Measurements from ENCODE around the gene CEMIP.

The CEMIP gene

DNA sequence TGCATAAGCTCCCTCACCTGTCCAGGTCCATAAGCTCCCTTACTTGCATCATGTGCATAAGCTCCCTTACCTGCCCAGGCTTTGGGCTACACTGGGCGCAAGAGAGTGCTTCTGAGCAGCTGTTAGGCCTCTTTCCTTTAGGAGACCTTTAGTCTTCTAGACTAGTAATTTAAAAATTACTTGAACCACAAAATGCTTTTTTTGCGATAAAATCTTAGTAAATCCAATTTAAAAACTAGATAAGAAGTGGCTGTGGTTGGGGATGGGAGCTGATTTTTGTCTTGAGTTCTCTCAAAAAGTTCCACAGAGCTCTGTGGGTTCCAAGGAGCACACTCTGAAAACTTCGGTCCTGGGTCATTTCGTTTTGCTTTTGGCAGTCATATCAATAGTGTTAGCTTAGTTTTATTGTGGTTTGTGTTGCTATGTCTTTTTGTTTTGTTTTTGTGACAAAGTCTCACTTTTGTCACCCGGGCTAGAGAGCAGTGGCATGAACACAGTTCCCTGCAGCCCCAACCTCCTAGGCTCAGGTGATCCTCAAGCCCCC lies 6.7 kb downstream of the CEMIP start:
- DNase-seq: no peak

DNA sequence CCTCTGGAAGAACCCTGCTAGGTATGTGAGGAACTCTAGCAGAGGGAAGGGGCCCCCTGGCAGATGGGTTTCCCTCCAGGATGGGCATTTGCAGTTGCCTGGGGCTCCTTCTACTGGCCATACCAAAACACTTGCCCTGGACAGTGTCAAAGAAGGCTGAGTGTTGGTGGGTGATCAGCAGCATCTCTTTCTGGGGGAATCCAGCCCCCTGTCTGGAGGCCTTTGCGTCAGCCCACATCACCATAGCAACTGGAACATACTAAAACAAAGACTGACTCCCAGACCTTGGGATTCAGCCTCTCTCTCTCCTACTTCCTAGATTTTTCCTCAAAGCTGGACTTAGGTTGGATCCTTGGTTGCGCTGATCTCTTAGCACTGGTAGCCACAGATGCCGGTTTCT lies 8.1 kb downstream of the CEMIP start:
- DNase-seq: no peak

DNA sequence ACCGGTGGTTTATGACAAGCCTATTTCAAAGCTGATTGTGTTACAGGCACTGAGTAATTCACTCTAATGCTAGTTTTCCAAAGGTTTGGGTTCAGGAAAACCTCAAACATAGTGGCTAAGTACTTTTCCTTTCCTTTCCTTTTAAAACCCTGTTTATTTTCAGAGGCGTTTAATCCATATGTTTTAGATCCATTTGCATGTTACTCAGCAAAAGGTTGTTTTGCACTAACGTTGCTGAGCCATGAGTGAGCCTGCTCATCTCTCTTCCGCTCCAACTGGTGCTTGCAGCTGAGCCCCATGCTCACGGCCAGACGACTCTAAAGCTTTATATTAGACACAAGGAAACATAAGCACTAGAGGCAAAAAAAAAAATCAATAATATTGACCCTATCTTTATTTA lies 9.4 kb downstream of the CEMIP start:
- DNase-seq: no peak

DNA sequence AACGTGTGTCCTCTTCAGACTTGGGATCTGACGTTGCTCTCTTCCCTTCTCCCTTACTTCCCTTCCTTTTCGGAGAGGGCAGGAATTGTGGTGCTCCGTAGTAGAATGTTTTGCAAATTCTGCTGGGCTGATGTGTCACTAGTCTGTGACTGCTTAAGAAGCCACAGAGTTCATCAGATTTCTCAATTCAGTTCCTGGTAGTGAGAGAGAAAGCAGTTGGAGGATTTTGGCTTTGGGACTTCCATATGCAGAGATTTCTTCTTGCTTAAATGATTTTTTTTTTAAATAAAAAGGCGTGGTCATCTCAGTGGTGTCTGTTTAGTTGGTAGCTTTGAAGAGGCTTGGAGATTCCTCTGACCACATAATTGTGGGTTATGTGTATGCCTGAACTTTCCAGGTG lies 10.1 kb downstream of the CEMIP start:
- no peak for DNase-seq

DNA sequence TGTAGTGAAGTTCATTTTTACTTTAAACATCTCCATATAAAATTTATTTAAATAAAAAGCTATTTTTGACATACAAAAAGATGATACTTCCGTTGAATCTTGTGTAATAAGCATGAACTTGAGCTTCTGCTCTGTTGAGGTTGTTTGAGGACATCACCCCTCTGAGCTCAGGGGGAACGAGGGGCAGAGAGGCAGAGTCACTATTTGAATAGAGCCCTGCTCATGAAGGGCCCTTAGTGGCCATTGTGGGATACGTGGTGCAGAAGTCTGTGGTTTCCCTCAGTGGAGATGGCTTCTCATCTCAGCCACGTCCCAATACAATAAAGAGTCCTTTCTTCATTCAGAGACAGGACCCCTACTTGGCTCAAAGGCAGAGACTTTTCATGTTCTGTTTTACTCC lies 10.6 kb downstream of the CEMIP start:
- no peak for DNase-seq

DNA sequence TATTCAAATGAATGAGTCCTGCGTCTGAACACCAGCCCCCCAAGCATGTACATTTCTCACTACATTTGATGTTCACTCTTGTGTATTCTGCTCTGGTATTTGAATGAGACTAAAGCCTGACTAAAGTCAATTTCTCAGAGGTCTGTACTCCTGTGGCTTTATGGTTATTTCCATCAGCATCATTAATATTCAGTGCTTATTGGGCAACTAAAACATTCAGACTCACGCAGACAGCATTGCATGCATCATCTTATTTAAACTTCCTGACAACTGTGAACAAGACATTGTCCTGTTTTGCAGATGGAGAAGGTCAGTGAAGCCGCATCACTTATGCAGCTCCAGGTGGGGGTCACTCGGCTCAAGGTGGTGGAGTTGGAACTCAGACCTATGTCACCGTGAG lies 11.1 kb downstream of the CEMIP start:
- DNase-seq: no peak

DNA sequence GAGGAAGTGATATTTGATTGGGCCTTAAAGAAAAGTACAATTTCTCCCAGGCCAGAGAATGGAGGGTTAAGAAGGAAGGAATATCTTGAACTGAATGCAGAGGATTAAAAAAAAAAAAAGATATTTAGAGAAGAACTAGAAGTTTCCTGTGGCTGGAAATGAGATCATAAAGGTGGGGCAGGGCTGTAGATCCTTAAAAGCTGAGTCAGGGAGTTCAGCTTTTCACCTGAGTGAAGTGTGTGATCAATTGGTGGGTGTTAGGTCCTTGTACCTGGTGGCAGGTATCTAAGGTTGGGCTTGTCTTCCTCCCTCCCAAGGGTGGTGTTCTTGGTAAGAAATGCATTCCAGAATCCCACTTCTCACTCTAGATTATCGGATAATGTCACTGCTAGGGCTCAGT lies 11.8 kb downstream of the CEMIP start:
- no peak for DNase-seq

DNA sequence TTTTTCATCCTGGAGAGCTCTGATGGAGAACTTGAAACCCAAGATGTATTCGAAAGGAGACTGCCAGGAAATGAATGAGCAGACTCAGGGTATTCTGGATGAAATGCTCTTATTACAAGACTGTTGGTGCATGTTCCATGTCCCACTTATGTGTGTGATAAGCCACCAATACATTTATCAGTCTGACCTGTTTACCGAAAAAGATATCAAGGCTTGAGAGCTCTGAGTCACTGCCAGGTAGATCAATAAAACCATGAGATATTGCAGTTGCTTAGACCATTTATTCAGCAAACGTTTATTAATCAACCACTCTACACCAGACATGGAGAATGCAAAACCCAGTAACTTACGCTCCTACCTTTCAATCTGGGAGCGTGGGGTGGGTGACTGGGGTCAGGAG lies 17.2 kb downstream of the CEMIP start:
- no peak for DNase-seq

DNA sequence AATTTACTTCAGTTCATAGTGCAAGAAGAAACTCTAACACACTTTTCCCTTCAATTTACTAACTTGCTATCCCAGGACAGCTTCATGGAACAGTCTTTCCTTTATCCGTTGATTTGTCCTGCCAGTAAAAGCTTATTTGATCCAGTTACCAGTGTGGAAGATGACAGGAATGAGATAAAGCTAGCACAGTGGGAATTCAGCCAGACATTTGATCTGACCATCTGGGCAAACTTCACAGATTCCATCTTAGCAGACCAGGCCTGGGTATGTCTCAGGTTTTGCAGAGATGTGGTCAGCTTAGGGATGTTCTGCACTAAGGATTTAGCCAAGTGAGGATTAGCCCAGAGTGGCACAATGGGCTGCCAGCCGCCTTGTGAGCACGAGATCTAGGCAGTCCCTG lies 19.7 kb downstream of the CEMIP start:
- no peak for DNase-seq

DNA sequence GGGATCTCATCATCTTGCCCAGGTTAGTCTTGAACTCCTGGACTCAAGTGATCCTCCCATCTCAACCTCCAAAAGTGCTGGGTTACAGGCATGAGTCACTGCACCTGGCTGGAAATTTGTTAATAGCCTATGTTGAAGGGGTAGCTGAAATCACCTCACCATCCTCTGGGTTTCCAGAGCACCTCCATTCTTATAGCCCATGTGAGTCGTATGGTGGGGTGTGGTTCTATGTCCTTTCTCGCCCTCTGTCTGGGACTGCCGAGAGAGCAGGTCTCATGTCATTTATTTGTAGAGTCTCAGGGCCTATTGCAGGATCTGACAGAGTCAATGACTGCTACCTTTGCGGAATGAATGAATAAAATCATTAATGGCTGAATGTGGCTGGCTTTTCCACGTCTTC lies 20.9 kb downstream of the CEMIP start:
- no peak for DNase-seq

DNA sequence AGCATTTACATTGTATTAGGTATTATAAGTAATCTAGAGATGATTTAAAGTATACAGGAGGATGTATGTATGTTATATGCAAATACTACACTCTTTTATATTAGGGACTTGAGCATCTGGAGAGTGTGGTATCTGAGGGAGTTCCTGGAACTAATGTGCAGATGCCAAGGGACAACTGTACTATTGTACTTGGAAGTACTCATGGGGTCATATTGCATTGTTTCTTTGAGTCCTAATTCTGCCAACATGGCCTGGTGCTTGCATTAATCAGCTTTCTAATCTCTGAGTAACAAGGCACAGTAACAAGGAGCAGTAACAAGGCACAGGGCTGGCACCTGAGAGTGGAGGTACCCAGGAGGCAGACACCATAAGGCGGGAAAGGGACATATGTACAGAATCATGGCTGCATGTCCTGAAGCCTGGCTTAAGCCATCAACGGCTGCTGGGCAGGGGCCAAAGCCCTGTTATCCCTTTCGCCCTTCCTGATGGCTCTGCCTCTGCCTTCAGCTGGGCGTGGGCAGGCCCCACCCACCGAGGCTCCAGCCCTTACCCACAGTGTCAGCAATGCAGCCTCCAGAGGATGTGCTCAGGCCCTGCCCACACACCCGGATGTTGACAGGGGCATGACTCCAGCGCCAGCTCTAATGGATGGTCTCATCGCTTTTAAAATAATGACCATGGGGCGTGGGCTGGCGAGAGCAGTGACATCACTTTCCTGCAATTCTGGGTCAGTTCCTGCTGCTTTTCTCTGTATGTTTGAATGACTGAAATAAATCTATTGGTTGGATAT lies 22.9 kb downstream of the CEMIP start:
- no peak for DNase-seq

DNA sequence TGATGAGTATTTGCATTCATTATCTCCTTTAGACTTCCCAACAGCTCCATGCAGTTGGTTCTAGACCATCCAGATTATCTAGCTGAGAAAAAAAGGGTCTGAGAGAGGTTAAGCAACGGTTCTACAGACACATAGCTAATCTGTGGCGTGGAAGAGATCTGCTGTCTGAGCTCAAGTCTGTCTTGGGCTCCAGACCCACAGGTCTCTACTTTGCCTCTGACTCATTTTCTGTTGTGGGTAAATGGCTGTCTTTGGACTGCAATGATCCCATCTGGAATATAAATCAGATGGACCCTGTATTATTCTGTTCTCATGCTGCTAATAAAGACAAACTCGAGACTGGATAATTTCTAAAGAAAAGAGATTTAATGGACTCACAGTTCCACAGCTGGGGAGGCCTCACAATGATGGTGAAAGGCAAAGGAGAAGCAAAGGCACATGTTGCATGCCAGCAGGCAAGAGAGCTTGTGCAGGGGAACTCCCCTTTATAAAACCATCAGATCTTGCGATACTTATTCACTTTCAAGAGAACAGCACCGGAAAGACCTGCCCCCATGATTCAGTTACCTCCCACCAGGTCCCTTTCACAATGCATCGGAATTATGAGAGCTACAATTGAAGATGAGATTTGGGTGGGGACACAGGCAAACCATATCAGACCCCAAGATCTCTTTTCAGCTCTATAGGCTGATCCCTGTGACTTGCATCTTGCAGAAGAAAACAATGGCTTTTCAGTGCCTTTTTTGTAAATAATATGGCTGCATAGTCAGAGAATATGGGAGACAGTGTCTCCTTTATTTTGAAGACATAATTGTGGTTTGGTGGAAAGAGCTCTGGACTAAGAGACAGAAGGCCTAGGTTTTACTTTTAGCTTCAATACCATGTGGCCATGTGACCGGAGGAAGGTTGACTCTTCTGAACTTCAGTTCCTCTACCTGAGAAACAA lies 24.7 kb downstream of the CEMIP start:
- DNase-seq: peak; percentile 38

DNA sequence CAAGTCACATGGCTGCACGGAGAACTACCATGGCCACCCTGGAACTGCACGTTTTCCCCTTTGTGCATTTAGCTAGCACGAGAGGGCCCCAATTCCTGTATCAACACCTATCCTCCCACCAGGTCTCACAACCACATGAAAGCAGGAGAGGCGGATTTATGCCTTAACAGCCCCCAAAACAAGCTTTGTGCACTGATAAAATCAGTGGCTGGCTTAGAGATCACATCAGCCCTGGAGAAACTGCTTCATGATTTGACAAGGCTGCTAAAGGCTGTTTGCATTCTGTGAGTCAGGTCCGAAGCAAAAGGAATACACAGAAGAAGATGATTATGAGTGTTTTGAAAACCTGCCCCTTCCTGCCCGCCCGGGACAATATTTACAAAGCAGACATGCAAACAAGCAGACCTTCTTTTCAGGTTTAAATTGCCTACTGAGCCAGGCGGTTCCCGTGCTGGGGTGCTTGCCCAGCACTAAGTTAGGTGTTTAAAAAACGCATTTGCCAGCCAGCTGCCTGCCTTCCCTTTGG lies 25.9 kb downstream of the CEMIP start:
- DNase-seq: peak; percentile 29

DNA sequence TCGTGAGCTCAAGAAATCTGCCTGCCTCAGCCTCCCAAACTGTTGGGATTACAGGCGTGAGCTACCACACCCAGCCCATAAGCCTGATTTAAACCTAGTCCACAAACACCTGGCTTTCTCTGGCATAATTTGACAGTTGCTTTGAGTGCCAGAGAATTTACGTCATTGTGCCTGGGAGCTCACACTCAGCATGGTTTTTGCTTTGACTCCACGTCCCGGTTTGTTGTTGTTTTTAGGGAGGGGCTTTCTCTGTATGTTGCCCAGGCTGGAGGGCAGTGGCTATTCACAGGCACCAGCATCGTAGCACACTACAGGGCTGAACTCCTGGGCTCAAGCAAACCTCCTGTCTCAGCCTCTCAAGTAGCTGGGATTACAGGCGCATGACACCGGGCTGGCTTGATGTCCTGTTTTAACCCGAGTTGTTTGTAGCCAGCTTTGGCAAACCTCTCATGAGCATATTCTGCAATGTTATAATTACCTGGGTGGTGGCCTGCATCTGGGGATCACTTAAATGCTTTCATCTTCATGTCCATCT lies 32.7 kb downstream of the CEMIP start:
- DNase-seq: no peak

DNA sequence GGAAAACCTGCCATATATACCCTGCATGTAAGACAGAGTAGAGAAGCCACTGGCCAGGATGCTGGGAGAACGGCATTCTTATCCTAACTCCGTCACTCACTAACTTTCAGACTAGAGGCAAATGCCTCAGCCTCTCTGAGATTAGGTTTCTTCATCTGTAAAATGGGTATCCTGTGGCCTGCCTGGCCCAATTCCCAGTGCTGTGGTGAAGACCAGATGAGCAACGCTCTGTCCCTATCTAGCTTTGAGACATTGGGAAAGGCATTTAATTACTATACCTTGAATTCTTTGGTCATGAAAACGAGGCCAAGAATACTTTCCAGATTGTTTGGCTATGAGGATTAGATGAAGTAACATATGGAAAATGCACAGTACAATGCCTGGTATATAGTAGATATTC lies 35.9 kb downstream of the CEMIP start:
- no peak for DNase-seq

DNA sequence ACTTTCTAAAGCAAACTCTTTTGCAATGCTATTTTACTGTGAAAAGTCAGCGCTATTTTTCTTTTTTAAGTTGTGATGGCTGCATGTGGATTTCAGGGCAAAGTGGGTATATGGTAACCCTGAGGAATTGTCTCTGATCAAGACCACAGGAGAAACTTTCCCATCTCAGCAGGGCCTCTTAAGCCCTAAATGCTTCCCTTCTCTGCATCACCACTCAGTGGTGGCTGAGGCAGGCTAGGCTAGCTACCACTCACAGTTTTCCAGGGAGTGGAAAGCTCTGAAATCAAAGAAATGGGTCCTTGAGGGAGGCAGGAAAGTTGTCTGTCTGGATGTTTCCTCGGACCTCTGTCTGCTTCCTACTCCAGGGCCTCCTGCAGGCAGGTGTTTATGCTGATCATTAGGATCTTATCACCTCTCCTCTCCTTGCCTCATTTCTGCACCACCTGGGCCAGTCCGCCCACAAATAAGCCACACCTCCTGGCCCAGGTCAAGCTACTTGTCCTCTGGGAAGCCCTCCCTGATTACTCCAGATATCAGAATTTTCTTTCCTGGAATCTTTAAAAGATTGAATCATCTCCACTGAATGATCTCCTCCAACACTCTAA lies 37.0 kb downstream of the CEMIP start:
- DNase-seq: no peak

DNA sequence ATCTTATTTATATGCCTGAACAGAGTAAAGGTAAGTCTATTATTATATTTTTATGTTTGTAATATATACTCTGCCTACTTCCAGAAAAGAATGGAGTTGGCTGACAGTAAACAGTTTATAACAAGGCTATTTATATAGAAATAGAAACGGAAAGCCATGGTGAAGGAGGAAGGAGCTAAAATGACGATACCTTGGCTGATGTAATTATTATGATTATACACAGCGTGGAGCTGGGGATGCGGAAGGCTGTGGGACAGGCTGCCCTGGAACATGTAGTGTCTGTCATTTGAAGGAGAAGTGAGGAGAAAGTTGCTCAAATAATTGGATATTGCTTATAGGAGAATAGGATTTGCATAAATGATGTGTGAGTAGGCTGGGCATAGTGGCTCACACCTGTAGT lies 37.8 kb downstream of the CEMIP start:
- DNase-seq: no peak

DNA sequence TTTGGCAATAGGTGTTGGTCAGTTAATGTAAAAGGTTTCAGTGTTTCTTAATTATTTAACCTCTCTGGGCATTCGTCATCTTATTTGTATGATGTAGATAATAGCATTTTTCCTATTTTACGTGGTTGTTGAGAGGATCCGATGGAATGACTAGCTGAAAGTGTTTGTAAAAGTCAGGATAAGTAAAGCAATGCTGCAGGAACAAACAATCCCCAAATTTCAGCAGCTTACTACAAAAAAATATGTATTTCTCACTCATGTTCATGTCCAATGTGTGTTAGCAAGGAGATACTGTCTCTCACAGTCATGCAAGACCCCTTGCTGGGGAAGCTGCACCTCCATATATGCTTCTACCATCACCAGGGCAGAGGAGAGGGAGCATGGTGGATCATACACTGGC lies 38.7 kb downstream of the CEMIP start:
- no peak for DNase-seq

DNA sequence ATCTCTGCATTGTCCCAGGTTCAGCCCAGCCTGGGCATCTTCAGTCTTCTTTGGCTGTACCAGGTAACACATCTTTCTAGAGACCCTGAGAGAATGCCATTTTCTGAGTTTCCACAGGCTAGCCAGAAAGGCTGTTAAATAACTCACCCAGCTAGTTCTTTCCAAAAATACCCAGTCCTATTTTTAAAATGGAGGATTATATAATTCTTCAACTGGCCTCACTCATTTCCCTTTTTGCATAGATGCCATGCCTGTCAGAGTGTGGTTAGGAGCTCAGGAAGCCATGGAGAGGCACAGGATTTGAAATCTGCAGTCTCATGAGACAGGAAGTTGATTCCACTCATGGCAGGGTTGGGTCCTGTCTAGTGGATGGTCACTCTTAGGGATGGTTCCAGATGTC lies 39.8 kb downstream of the CEMIP start:
- no peak for DNase-seq

DNA sequence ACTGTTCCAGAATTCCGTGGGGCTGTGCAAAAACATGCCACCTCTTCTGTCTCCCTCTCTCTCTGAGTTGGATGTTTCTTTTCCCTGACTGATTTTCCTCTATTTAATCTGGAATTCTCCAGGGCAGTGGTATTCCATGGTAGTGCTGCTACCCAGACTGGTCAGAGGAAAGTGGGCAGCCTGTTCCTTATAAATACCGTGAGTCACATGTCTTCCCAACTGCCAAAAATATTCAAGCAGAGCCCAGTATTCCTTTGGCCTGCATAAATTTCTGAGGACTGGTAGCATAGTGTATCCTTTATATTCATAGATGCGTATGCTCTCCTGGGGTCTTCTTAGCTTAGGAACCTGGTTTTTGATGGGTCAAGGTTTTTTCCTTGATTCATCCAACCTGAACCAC lies 40.9 kb downstream of the CEMIP start:
- no peak for DNase-seq

DNA sequence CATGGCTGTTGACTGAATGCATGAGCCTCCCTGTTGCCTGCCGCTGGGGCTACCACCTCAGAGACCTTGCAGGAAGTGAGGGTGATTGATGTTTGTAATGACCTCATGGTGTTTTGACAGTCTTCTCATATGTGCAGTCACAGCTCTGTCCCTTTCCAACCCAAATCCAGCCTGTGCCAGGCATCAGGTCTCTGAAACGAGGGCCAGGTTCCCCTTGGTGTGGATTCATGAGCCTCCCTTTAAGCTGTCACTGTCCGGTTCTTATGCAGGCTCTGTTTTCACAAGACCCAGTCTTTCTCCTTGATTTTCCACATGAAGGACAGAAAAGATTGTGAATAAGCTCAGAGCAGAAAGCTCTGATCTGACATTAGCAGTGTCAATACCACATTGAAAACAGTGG lies 43.1 kb downstream of the CEMIP start:
- no peak for DNase-seq

DNA sequence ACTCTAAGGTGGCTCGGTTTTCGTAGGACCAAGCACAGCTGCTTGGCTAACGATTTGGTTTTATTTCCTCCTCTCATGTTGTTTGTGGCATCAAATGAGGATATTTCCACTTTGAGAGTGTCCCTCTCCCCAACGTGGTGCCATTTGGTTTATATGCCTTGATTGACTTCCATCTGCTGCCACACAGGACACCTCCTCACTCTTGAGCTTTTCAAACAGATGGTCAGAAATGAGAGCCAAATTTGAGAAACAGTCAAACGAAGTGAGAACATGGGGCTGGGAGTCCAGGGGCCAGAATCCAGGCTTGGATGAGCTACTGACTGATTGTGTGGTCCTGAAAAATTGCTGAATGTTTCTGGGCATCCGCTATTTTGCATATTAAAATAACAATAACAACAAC lies 43.5 kb downstream of the CEMIP start:
- DNase-seq: no peak

DNA sequence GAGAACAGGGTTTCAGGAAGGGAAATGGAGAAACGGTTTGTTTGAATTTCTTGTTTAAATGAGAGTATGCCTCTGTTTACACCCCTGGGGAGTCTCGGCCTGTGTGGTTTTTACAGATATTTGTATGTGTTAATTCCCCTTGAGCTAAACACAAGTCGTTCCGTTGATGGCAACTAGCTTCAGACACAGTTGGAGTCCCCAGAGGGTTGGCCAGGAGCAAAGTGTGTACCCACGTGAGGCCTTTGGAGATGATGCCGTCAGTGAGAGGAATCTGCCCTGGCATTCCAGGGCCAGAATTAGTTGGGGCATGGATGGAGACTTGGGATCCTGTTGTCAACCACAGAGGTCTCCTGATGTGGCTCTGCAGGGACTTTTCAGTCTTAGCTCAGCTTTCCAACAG lies 44.0 kb downstream of the CEMIP start:
- no peak for DNase-seq

Measured in stimulated activated CD4-positive, alpha-beta T cell treated with anti-CD3 and anti-CD28 coated beads, Interleukin-4, amount 100 ng/mL, for 1 hour (primary cell).